T-helper 9 cell (primary cell): ENCODE measurements around the gene ZNF284.
A peak's percentile ranks its signal among the peaks of the same experiment; 100 is the strongest.
"Not testable (repeated sequence)": the region's sequence is repeated elsewhere in the genome, so short reads cannot be mapped to it uniquely, and the experiment has no call there.

Experiments used
- DNase-seq: peaks from one replicate; pipeline ENCODE4 v3.0.0-alpha.2; 2020

Gene ZNF284

DNA sequence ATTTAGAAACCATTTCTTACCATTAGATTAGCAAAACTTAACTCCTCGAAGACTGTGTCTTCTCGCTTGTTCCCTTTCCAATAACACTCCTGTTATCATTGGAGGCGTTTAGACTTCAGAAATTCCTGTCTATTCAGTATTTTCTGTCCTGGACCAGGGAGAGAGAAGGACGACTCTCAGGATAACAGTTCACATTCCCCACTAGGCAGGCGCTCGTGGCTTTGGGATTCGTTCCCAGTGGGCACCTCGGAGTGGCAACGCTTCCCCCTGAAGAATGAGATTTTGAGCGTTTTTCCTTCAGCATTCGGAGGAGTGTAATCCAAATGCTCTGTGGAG is 40.8 kb downstream of the ZNF284 start:
- DNase-seq = no peak

DNA sequence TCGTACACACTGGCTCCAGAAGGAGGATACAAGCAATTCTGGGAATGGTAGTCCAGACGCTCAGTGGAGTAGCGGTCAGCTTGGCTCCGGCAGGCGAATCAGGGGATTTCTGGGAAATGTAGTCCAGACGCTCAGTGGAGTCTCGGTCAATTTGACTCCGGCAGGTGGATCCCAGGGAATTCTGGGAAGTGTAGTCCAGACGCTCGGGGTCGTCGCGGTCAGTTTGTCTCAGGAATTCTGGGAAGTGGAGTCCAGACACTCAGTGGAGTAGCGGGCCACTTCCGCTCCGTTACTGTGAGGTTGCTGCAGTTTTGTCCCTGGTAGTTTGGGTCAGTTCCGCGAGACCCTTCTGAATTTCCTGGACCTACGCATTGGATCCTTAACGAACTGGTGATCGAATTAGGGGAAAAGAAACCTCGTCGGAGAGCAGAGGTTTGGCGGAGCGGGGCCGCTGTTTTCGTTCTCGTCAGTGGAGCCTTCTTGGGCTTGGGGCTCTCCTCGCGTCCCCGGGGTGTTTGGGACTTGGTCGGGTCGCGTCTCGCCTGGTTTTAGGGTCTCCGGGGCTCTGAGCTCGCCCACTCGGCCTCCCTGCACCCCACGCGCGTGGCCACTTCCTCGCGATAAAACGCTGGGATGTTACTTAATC is 41.3 kb downstream of the ZNF284 start, which contains the start of gene ZNF225:
TSS of gene ZNF225 (plus strand) at position 262 of the 646 bp plus-strand sequence. CDS start 2,429 bp downstream, outside the sequence.
- DNase-seq = peak; percentile 55

DNA sequence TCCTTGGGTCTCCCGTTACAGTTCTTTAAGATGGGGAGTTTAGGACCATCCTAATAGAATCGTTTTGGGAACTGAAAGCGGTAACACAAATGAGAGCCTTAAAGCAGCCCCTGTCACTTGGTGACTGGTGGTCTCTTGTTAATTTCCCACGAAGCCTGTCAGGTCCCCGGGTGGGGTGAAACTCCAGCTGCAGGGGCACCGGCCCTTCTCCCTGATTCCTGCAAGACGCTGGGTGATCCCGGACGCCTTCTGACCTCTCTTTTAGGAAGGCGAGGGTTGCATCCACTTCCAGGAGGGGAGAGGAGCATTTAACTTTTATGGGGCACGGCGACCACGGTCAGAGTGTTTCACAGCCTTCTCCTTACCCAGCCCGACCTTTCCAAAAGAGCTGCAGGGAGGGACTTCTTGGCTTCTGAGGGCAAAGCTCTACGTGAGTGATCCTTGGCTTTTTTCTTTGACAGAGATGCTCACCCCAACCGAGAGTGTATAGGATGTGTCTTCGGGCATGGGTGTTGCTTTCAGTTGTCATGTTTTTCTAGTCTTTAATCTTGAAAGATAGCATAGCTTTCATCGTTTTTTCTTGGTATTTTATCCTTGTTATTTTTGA is 41.9 kb downstream of the ZNF284 start:
- no peak for DNase-seq

DNA sequence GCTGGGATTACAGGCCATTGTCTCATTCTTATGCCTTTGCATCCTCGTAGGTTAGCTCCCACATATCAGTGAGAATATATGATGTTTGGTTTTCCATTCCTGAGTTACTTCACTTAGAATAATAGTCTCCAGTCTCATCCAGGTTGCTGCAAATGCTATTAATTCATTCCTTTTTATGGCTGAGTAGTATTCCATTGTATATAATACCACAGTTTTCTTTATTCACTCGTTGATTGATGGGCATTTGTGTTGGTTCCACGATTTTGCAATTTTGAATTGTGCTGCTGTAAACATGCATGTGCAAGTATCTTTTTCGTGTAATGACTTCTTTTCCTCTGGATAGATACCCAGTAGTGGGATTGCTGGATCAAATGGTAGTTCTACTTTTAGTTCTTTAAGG is 49.2 kb downstream of the ZNF284 start:
- not testable (repeated sequence) for DNase-seq

DNA sequence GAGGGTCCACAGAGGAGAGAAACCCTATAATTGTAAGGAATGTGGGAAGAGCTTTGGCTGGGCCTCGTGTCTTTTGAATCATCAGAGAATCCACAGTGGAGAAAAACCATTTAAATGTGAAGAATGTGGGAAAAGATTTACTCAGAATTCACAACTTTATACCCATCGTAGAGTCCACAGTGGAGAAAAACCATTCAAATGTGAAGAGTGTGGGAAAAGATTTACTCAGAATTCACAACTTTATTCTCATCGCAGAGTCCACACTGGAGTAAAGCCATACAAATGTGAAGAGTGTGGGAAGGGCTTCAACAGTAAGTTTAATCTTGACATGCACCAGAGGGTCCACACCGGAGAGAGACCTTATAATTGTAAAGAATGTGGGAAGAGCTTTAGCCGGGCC is 60.0 kb downstream of the ZNF284 start:
- DNase-seq = no peak
